GM10266 (cell line): ENCODE data around the gene TMPRSS6.

Experiments used
- DNase-seq: peaks from one replicate; pipeline ENCODE4 v3.0.0; 2012; ENCODE audit errors: extremely low spot score
- CTCF ChIP-seq: IDR thresholded peaks from 2 replicates; pipeline ENCODE4 v1.5.1; 2012; ENCODE audit warnings: mild to moderate bottlenecking, low read depth; ENCODE audit not compliant: control insufficient read depth, insufficient read depth; ENCODE audit errors: missing control alignments

Gene TMPRSS6

GRCh38 chr22:37139762-37140161 is 30.2 kb upstream of the TMPRSS6 start:
- no peak for TF ChIP-seq CTCF

GRCh38 chr22:37138849-37139561 is 29.5 kb upstream of the TMPRSS6 start:
- no peak for TF ChIP-seq CTCF
- no peak for DNase-seq

More at GRCh38 chr22:37139762-37140161, 30.2 kb upstream of the TMPRSS6 start:
- DNase-seq, result no peak

- no peak for TF ChIP-seq CTCF
- no peak for DNase-seq
These were observed 28.6 kb upstream of the TMPRSS6 start for GRCh38 chr22:37137903-37138665.

- no peak for TF ChIP-seq CTCF
- DNase-seq, result no peak
These were observed 27.6 kb upstream of the TMPRSS6 start for GRCh38 chr22:37137131-37137530.

GRCh38 chr22:37135023-37135422 is 25.5 kb upstream of the TMPRSS6 start:
- no peak for TF ChIP-seq CTCF
- DNase-seq, result no peak

GRCh38 chr22:37133304-37134018 is 23.9 kb upstream of the TMPRSS6 start:
- TF ChIP-seq CTCF, result no peak
- no peak for DNase-seq
